Endothelial cell of umbilical vein (primary cell): ENCODE measurements around the gene HDAC8. TPM values are rescaled to one million over a fixed set of nuclear protein-coding genes. Genes with fewer than 3 reads are reported as not detected.

Experiments
- BruUV-seq: library from RNA; stranded (reverse); fragments of 400-500 nt; replicated peaks from 2 replicates; lab custom pipeline; 2021; lab: Mats Ljungman, UMichigan
- CTCF ChIA-PET: fragments of 300-600, 350-600 bp; sonication (Branson Sonifier 250); formaldehyde crosslinking; loops from one replicate; lab custom pipeline; 2021; ENCODE audit warnings: antibody characterized with exemption, inconsistent platforms; lab: Charles Lee
- POLR2A ChIA-PET: fragments of 300-600, 350-600 bp; sonication (Branson Sonifier 250); formaldehyde crosslinking; loops from one replicate; lab custom pipeline; 2021; ENCODE audit warnings: antibody characterized with exemption, inconsistent platforms; lab: Charles Lee
- DNase-seq: peaks from one replicate; pipeline ENCODE4 v3.0.0-alpha.2; 2011; ENCODE audit warnings: low read depth, low spot score
- FAIRE-seq: peaks from 2 replicates; lab custom pipeline; 2011; peaks lifted over from hg19 to GRCh38; lab: Jason Lieb, UNC
- H2AFZ ChIP-seq: 2 replicates; pipeline ENCODE4 v1.6.0; 2012; ENCODE audit warnings: low read depth, low read length, control low read depth, inconsistent platforms
- H3K27ac ChIP-seq: 2 replicates; pipeline ENCODE4 v1.5.1; 2011; ENCODE audit warnings: low read depth, mild to moderate bottlenecking, control low read depth, low read length, moderate library complexity; ENCODE audit not compliant: insufficient read depth
- H3K27me3 ChIP-seq, 2 experiments: 2 replicates each; pipeline versions ENCODE4 v1.6.0 to v1.6.1; 2011; ENCODE audit warnings: low read length in 2 of 2, mixed read lengths in 1 of 2; ENCODE audit not compliant: control insufficient read depth in 2 of 2, insufficient read depth in 2 of 2
- H3K36me3 ChIP-seq, 2 experiments: 2 replicates in 1 of 2; 3 replicates in 1 of 2; pipeline ENCODE4 v1.5.1; 2011; ENCODE audit warnings: low read length in 2 of 2, mild to moderate bottlenecking in 1 of 2, moderate library complexity in 1 of 2; ENCODE audit not compliant: control insufficient read depth in 2 of 2, insufficient read depth in 2 of 2; ENCODE audit errors: extremely low read depth in 1 of 2
- H3K4me1 ChIP-seq: 3 replicates; pipeline ENCODE4 v1.5.1; 2011; ENCODE audit warnings: mild to moderate bottlenecking, low read length; ENCODE audit not compliant: control insufficient read depth, insufficient read depth; ENCODE audit errors: extremely low read depth
- H3K4me2 ChIP-seq: 2 replicates; pipeline ENCODE4 v1.6.1; 2011; ENCODE audit warnings: low read length, control low read depth, mixed read lengths; ENCODE audit not compliant: insufficient read depth
- H3K4me3 ChIP-seq, 3 experiments: fragments of 200-600 bp in 1 of 3; sonication (generic), shearing (Covaris generic) in 1 of 3; replicated peaks in 1 of 3; 2 replicates each; pipeline ENCODE4 v1.5.1; 2011 to 2016; ENCODE audit warnings: control low read depth in 3 of 3, low read length in 3 of 3, mild to moderate bottlenecking in 2 of 3, inconsistent platforms in 1 of 3, low read depth in 1 of 3, moderate library complexity in 1 of 3; ENCODE audit not compliant: insufficient read depth in 1 of 3
- H3K79me2 ChIP-seq: 2 replicates; pipeline ENCODE4 v1.6.0; 2012; ENCODE audit warnings: low read length, inconsistent platforms; ENCODE audit not compliant: control insufficient read depth, insufficient read depth
- H3K9ac ChIP-seq: replicated peaks from 2 replicates; pipeline ENCODE3; 2011; ENCODE audit warnings: low read length, control low read depth; ENCODE audit not compliant: insufficient read depth; ENCODE audit errors: extremely low read depth
- H3K9me1 ChIP-seq: replicated peaks from 3 replicates; pipeline ENCODE4 v1.6.0; 2011; ENCODE audit warnings: mild to moderate bottlenecking, low read length; ENCODE audit not compliant: control insufficient read depth, insufficient read depth; ENCODE audit errors: extremely low read depth
- H3K9me3 ChIP-seq: replicated peaks from 2 replicates; pipeline ENCODE4 v1.5.1; 2012; ENCODE audit warnings: low read length, inconsistent platforms; ENCODE audit not compliant: control insufficient read depth, insufficient read depth
- H4K20me1 ChIP-seq: replicated peaks from 2 replicates; pipeline ENCODE3; 2011; ENCODE audit warnings: mild to moderate bottlenecking, low read length; ENCODE audit not compliant: control insufficient read depth, insufficient read depth; ENCODE audit errors: extremely low read depth
- EZH2 ChIP-seq: IDR thresholded peaks from 2 replicates; pipeline ENCODE4 v1.6.1; 2012; ENCODE audit warnings: borderline replicate concordance, low read depth, mild to moderate bottlenecking, moderate library complexity, low read length, inconsistent platforms; ENCODE audit not compliant: severe bottlenecking
- FOS ChIP-seq: IDR thresholded peaks from 2 replicates; pipeline ENCODE4 v1.6.1; 2011; ENCODE audit warnings: mild to moderate bottlenecking, low read length, moderate library complexity, borderline replicate concordance; ENCODE audit not compliant: insufficient read depth
- GATA2 ChIP-seq: IDR thresholded peaks from 2 replicates; pipeline ENCODE4 v1.7.0; 2011; ENCODE audit warnings: low read depth, mild to moderate bottlenecking, moderate library complexity, mixed read lengths, low read length; ENCODE audit not compliant: insufficient read length, insufficient read depth
- JUN ChIP-seq: IDR thresholded peaks from 2 replicates; pipeline ENCODE4 v1.6.1; 2011; ENCODE audit warnings: borderline replicate concordance, low read depth; ENCODE audit not compliant: insufficient read length, insufficient read depth
- MAX ChIP-seq: IDR thresholded peaks from 2 replicates; pipeline ENCODE4 v1.6.1; 2011; ENCODE audit not compliant: insufficient read depth, insufficient read length
- MYC ChIP-seq: IDR thresholded peaks from one replicate; pipeline ENCODE4 v1.6.1; 2011; ENCODE audit warnings: mild to moderate bottlenecking, low read depth, low read length
- POLR2A ChIP-seq: IDR thresholded peaks from 2 replicates; pipeline ENCODE4 v1.6.1; 2012; ENCODE audit warnings: low read depth, mild to moderate bottlenecking, control low read depth, low read length
- POLR2AphosphoS5 ChIP-seq: IDR thresholded peaks from 2 replicates; pipeline ENCODE4 v1.6.1; 2012; ENCODE audit warnings: low read depth, mild to moderate bottlenecking, control low read depth, low read length, moderate library complexity; ENCODE audit not compliant: insufficient read depth
- dilution Hi-C: fragments of 300-500 bp; cut with MboI; formaldehyde crosslinking; loops from one replicate; pipeline ENCODE4 v1.15.0; 2019; ENCODE audit warnings: low sequenced_read_pairs; ENCODE audit not compliant: extremely low pct_ligation_motif_present
- intact Hi-C: fragments of 100-400 bp; cut with micrococcal nuclease; formaldehyde crosslinking; loops from one replicate; pipeline ENCODE4 v1.10.0; 2022
- polyA plus RNA-seq, 4 experiments: library from polyadenylated mRNA; depleted of rRNA in 3 of 4; stranded (reverse) in 3 of 4; unstranded in 1 of 4; fragments of >200 nt; gene quantifications; 2 replicates each; pipeline versions ENCODE4 v1.2.1 to v1.2.3, GENCODE V29; 2011 to 2012; ENCODE audit warnings: missing spikeins in 1 of 4
- total RNA-seq: library from RNA; stranded (reverse); gene quantifications from 2 replicates; pipeline ENCODE4 v1.2.3, GENCODE V29; 2021
- TF ChIP-seq, protein P1 (sequence below), 2 donors: IDR thresholded peaks; 1 replicate in 1 of 2; 2 replicates in 1 of 2; pipeline ENCODE4 v1.5.1; 2011; ENCODE audit warnings: low read length in 2 of 2, mild to moderate bottlenecking in 2 of 2, moderate library complexity in 2 of 2, control low read depth in 1 of 2, inconsistent platforms in 1 of 2, low read depth in 1 of 2; ENCODE audit not compliant: insufficient read depth in 1 of 2; ENCODE audit errors: extremely low read depth in 1 of 2

The HDAC8 gene
- total and polyA plus RNA-seq, 2 donors (not counting 3 experiments of a cell fraction or from before 2014, with no cell fraction given), result 17.6 to 37.2 TPM

- no peaks in the 10 kb centered on the region for H3K4me1 ChIP-seq
- TF ChIP-seq, protein P1, sequence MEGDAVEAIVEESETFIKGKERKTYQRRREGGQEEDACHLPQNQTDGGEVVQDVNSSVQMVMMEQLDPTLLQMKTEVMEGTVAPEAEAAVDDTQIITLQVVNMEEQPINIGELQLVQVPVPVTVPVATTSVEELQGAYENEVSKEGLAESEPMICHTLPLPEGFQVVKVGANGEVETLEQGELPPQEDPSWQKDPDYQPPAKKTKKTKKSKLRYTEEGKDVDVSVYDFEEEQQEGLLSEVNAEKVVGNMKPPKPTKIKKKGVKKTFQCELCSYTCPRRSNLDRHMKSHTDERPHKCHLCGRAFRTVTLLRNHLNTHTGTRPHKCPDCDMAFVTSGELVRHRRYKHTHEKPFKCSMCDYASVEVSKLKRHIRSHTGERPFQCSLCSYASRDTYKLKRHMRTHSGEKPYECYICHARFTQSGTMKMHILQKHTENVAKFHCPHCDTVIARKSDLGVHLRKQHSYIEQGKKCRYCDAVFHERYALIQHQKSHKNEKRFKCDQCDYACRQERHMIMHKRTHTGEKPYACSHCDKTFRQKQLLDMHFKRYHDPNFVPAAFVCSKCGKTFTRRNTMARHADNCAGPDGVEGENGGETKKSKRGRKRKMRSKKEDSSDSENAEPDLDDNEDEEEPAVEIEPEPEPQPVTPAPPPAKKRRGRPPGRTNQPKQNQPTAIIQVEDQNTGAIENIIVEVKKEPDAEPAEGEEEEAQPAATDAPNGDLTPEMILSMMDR (IDR thresholded peaks at IDR 0.05; ENCODE audit: extremely low read depth in 1 of 2, insufficient read depth in 1 of 2, low read depth in 1 of 2, low read length in 2 of 2), result no peak
- TF ChIP-seq MYC (no peak), POLR2A (no peak), GATA2 (no peak)
- H3K27me3 ChIP-seq, result no peaks in the 10 kb centered on the region
- no TSS peak for BruUV-seq
- H3K9ac ChIP-seq, result no peak overlapping the region
- H3K27ac ChIP-seq, result no peak overlapping the region
- FAIRE-seq (no peak), DNase-seq (no peak)
- dilution Hi-C loops (no loop called here), intact Hi-C loops (no loop called here)
- POLR2A ChIA-PET, result no interaction called here
- no peaks in the 10 kb centered on the region for H3K9me3 ChIP-seq
- H3K9me1 ChIP-seq, result no peaks in the 10 kb centered on the region
- H4K20me1 ChIP-seq, result no peaks in the 10 kb centered on the region
- H3K4me2 ChIP-seq, result no peak overlapping the region
- CTCF ChIA-PET, result no interaction called here
- H3K79me2 ChIP-seq, result no peaks in the 10 kb centered on the region
- no peaks in the 10 kb centered on the region for H3K36me3 ChIP-seq
- no peak overlapping the region for H3K4me3 ChIP-seq
- no peak overlapping the region for H2AFZ ChIP-seq
These were observed 170.0 kb downstream of the HDAC8 start for GRCh38 chrX:72402614-72403013.

GRCh38 chrX:72399816-72400215 is 172.8 kb downstream of the HDAC8 start:
- Histone ChIP-seq H3K4me2 (no peak overlapping the region), H2AFZ (no peak overlapping the region), H3K4me3 (no peak overlapping the region), H3K36me3 (no peaks in the 10 kb centered on the region), H3K79me2 (no peaks in the 10 kb centered on the region), H4K20me1 (no peaks in the 10 kb centered on the region), H3K27me3 (no peaks in the 10 kb centered on the region), H3K27ac (no peak overlapping the region), H3K9me3 (no peaks in the 10 kb centered on the region), H3K4me1 (no peaks in the 10 kb centered on the region), H3K9me1 (no peaks in the 10 kb centered on the region), H3K9ac (no peak overlapping the region)
- no TSS peak for BruUV-seq
- ChIA-PET POLR2A (no interaction called here), CTCF (no interaction called here)
- no peak for FAIRE-seq
- DNase-seq, result no peak
- dilution Hi-C loops, result no loop called here
- TF ChIP-seq POLR2AphosphoS5 (no peak), EZH2 (no peak), MYC (no peak), GATA2 (no peak), MAX (no peak), FOS (no peak), JUN (no peak), POLR2A (no peak)
- TF ChIP-seq, protein P1 (IDR thresholded peaks at IDR 0.05; ENCODE audit: extremely low read depth in 1 of 2, insufficient read depth in 1 of 2, low read depth in 1 of 2, low read length in 2 of 2), result no peak
- intact Hi-C loops, result no loop called here
